ENCODE measurements around the gene ARHGEF40. TPM values are rescaled to one million over a fixed set of nuclear protein-coding genes. Genes with fewer than 3 reads are reported as not detected.

Gene ARHGEF40
- total and polyA plus RNA-seq, 10 of the 15 experiments (the other 5 are each of a cell fraction or from before 2014, with no cell fraction given), result 0.03 to 0.31 (median 0.08) TPM; not detected in 2

DNA sequence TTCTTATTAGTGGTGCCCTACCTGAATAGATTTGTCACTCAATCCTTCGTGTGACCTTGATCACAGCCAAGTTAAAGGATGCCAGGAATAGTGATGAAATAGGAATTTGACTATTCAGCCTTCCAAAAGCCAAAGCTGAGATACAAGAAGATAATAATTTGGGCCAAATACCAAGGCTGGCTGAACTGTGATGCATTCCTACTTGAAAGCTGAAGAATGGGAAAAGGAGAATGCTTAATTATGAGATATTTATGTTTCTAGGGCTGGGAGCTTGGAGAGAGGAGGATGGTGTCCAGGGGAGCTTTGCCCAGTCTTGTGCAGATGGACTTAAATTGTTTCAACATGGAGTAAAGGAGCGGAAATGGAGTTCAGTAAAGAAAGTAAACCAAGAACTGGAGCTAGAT, 22.7 kb upstream of the ARHGEF40 start (continued):
- TF ChIP-seq, protein P1, sequence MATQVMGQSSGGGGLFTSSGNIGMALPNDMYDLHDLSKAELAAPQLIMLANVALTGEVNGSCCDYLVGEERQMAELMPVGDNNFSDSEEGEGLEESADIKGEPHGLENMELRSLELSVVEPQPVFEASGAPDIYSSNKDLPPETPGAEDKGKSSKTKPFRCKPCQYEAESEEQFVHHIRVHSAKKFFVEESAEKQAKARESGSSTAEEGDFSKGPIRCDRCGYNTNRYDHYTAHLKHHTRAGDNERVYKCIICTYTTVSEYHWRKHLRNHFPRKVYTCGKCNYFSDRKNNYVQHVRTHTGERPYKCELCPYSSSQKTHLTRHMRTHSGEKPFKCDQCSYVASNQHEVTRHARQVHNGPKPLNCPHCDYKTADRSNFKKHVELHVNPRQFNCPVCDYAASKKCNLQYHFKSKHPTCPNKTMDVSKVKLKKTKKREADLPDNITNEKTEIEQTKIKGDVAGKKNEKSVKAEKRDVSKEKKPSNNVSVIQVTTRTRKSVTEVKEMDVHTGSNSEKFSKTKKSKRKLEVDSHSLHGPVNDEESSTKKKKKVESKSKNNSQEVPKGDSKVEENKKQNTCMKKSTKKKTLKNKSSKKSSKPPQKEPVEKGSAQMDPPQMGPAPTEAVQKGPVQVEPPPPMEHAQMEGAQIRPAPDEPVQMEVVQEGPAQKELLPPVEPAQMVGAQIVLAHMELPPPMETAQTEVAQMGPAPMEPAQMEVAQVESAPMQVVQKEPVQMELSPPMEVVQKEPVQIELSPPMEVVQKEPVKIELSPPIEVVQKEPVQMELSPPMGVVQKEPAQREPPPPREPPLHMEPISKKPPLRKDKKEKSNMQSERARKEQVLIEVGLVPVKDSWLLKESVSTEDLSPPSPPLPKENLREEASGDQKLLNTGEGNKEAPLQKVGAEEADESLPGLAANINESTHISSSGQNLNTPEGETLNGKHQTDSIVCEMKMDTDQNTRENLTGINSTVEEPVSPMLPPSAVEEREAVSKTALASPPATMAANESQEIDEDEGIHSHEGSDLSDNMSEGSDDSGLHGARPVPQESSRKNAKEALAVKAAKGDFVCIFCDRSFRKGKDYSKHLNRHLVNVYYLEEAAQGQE (IDR thresholded peaks at IDR 0.05; ENCODE audit: low read depth, low read length), result no peak
- TF ChIP-seq, protein P2, sequence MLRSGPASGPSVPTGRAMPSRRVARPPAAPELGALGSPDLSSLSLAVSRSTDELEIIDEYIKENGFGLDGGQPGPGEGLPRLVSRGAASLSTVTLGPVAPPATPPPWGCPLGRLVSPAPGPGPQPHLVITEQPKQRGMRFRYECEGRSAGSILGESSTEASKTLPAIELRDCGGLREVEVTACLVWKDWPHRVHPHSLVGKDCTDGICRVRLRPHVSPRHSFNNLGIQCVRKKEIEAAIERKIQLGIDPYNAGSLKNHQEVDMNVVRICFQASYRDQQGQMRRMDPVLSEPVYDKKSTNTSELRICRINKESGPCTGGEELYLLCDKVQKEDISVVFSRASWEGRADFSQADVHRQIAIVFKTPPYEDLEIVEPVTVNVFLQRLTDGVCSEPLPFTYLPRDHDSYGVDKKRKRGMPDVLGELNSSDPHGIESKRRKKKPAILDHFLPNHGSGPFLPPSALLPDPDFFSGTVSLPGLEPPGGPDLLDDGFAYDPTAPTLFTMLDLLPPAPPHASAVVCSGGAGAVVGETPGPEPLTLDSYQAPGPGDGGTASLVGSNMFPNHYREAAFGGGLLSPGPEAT (IDR thresholded peaks at IDR 0.05; ENCODE audit: low read depth), result no peak

DNA sequence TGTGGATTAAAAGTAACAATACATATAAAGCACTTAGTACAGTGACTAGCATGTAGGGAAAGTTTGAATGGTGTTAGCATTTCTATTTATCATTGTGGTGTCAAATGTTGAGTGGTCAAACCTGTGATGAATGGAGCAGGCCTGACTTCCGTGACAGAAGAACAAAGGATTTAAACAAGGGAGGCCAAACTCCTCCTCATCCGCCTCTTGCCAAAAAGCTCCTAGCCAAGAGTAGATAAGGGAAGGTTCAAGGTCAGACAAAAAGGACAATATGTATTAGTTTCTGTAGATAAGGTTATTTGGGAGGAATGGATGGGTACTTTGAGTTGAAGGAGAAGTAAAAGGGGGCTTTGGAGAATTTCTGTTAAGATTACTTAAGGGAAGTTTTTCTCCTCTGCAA, 21.5 kb upstream of the ARHGEF40 start:
- Histone ChIP-seq H3K4me3 (no peak overlapping the region), H3K36me3 (ENCODE audit: control insufficient read depth in 2 of 2, insufficient read depth in 2 of 2, low read length in 1 of 2) (no peaks in the 10 kb centered on the region), H2AFZ (ENCODE audit: control insufficient read depth, low read depth, low read length) (no peak overlapping the region), H3K79me2 (ENCODE audit: control insufficient read depth, insufficient read depth, low read length) (no peaks in the 10 kb centered on the region), H3K27me3 (replicated peaks in 1 of 2; ENCODE audit: control insufficient read depth in 2 of 2, insufficient read depth in 2 of 2, low read length in 1 of 2) (peaks cover 0 to 9% of the 10 kb centered on the region in 2 experiments; a peak in 1 of 4 replicates), H4K20me1 (ENCODE audit: control insufficient read depth, insufficient read depth) (no peaks in the 10 kb centered on the region; the same call in 1 of the 2 replicates), H3K27ac (ENCODE audit: control insufficient read depth, insufficient read depth) (no peak overlapping the region), H3K9me3 (replicated peaks; ENCODE audit: control insufficient read depth, insufficient read depth, low read length) (no peaks in the 10 kb centered on the region), H3K9ac (ENCODE audit: control insufficient read depth, insufficient read depth, low read length) (no peak overlapping the region), H3K4me1 (ENCODE audit: control insufficient read depth, insufficient read depth, low read length) (no peaks in the 10 kb centered on the region), H3K4me2 (ENCODE audit: control insufficient read depth, insufficient read depth) (no peak overlapping the region)
- FAIRE-seq (no peak), DNase-seq (ENCODE audit: low read depth, low spot score) (no peak), ATAC-seq (no peak)
- no TSS peak for BruUV-seq (replicated peaks)
- in situ Hi-C loops (cut with MboI), result no loop called here
- ChIA-PET POLR2A (interaction anchor here (0.5 kb wide), 1 partner anchor 29 kb away, joined by 4 read pairs; no protein-coding TSS in a partner anchor), SMC1A (ENCODE audit: uncharacterized antibody, unreplicated experiment) (interaction anchor here (1.5 to 2.0 kb wide), 2 partner anchors 20 to 33 kb away, joined by 4 to 17 read pairs; no protein-coding TSS in a partner anchor), CTCF (interaction anchor here (0.6 to 3.2 kb wide), 2 partner anchors 18 to 34 kb away, joined by 3 to 22 read pairs; no protein-coding TSS in a partner anchor), RAD21 (ENCODE audit: unreplicated experiment) (interaction anchor here (1.8 kb wide), 1 partner anchor 22 kb away, joined by 4 read pairs; no protein-coding TSS in a partner anchor)
- WGBS (ENCODE audit: insufficient coverage, insufficient replicate concordance, low lambda C conversion rate, missing lambda C conversion rate), result 50% methylated on average over 2 of the region's 2 CpGs
- intact Hi-C loops (cut with micrococcal nuclease; ENCODE audit: unreplicated experiment), result no loop called here
- TF ChIP-seq ZSCAN29 (IDR thresholded peaks at IDR 0.05), result no peak
- TF ChIP-seq ZNF622 (IDR thresholded peaks at IDR 0.05), result no peak
- TF ChIP-seq BHLHE40 (IDR thresholded peaks at IDR 0.05; ENCODE audit: borderline replicate concordance in 1 of 2, low read depth in 2 of 2, low read length in 1 of 2), result no peak
- TF ChIP-seq ETV6 (conservative IDR thresholded peaks at IDR 0.05 in 1 of 2, IDR thresholded peaks at IDR 0.05 in 1 of 2; ENCODE audit: borderline replicate concordance in 1 of 2, low read depth in 1 of 2), result no peak
- TF ChIP-seq, protein P3, sequence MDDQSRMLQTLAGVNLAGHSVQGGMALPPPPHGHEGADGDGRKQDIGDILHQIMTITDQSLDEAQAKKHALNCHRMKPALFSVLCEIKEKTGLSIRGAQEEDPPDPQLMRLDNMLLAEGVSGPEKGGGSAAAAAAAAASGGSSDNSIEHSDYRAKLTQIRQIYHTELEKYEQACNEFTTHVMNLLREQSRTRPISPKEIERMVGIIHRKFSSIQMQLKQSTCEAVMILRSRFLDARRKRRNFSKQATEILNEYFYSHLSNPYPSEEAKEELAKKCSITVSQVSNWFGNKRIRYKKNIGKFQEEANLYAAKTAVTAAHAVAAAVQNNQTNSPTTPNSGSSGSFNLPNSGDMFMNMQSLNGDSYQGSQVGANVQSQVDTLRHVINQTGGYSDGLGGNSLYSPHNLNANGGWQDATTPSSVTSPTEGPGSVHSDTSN (IDR thresholded peaks at IDR 0.05; ENCODE audit: insufficient replicate concordance, low read depth, low read length), result no peak
- no peak for TF ChIP-seq SMAD1 (IDR thresholded peaks at IDR 0.05; ENCODE audit: low read depth, partially characterized antibody)
- TF ChIP-seq ESRRA (IDR thresholded peaks at IDR 0.05; ENCODE audit: low read length), result no peak
- TF ChIP-seq, protein P4, sequence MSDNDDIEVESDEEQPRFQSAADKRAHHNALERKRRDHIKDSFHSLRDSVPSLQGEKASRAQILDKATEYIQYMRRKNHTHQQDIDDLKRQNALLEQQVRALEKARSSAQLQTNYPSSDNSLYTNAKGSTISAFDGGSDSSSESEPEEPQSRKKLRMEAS (IDR thresholded peaks at IDR 0.05; ENCODE audit: low read depth, low read length), result no peak
- no peak for TF ChIP-seq SIX5 (IDR thresholded peaks at IDR 0.05; ENCODE audit: low read depth, low read length, severe bottlenecking)

Data from GM12878 (cell line).